ENCODE measurements around the gene SMLR1. TPM values are rescaled to one million over a fixed set of nuclear protein-coding genes. Genes with fewer than 3 reads are reported as not detected.

Gene SMLR1
- total and polyA plus RNA-seq, 7 donors = not detected

DNA sequence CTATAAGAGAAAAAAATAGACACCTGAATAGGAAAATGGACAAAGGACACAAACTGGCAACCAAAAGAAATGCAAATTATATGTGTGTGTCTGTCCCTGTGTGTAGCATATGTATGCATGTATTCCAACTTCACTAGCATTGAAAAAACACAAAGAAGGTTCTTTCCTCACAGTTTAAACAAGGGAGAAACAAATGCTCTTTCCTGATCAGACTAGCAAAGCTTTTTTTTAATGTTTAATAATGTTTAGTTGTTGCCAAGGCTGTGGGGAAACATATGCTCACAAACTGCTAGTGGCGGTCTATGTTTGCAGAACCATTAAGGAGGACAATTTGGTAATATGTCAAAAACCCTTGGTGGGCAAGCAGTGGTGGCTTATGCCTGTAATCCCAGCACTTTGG lies 22.4 kb downstream of the SMLR1 start:
- Histone ChIP-seq H3K27me3 (no peaks in the 10 kb centered on the region), H3K4me1 (peaks cover 0 to 11% (median 5%) of the 10 kb centered on the region in 4 donors), H3K36me3 (no peaks in the 10 kb centered on the region), H3K4me3 (no peak overlapping the region), H3K27ac (no peak overlapping the region), H3K9me3 (no peaks in the 10 kb centered on the region)
- DNase-seq = no peak
- intact Hi-C loops (cut with DNase I) = no loop called here
- TF ChIP-seq, protein P1, sequence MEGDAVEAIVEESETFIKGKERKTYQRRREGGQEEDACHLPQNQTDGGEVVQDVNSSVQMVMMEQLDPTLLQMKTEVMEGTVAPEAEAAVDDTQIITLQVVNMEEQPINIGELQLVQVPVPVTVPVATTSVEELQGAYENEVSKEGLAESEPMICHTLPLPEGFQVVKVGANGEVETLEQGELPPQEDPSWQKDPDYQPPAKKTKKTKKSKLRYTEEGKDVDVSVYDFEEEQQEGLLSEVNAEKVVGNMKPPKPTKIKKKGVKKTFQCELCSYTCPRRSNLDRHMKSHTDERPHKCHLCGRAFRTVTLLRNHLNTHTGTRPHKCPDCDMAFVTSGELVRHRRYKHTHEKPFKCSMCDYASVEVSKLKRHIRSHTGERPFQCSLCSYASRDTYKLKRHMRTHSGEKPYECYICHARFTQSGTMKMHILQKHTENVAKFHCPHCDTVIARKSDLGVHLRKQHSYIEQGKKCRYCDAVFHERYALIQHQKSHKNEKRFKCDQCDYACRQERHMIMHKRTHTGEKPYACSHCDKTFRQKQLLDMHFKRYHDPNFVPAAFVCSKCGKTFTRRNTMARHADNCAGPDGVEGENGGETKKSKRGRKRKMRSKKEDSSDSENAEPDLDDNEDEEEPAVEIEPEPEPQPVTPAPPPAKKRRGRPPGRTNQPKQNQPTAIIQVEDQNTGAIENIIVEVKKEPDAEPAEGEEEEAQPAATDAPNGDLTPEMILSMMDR (IDR thresholded peaks at IDR 0.05) = no peak
- TF ChIP-seq POLR2AphosphoS5 (IDR thresholded peaks at IDR 0.05) = no peak
- 82 to 88% methylated on average over 1 of the region's 1 CpG for WGBS, 2 donors

DNA sequence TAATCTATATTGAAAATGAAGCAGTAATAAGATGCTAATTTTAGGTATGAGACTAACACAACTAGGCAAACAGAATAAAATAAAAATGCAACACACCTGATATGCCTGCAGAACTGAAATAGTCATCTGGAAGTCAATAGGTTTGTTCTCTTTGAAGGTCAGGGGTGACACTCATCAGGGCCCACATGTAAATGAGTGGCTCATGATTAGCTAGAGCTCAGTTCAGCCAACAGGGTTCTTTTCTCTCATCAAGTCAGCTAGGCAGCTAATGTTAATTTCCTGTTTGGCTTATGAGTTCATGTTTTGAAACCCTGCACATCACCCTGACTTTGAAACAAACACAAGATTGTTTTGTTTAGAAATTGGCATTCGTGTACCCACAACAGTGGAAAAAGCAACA lies 23.8 kb downstream of the SMLR1 start:
- H3K36me3 ChIP-seq = peaks cover 0 to 9% (median 0%) of the 10 kb centered on the region in 4 donors
- H3K4me3 ChIP-seq = no peak overlapping the region
- no peak for TF ChIP-seq EP300 (IDR thresholded peaks at IDR 0.05)
- TF ChIP-seq, protein P1 (IDR thresholded peaks at IDR 0.05) = no peak
- TF ChIP-seq POLR2AphosphoS5 (IDR thresholded peaks at IDR 0.05) = no peak
- TF ChIP-seq POLR2A (IDR thresholded peaks at IDR 0.05) = no peak
- H3K27ac ChIP-seq = no peak overlapping the region
- DNase-seq = no peak
- peaks cover 0 to 11% (median 5%) of the 10 kb centered on the region in 4 donors for H3K4me1 ChIP-seq
- no peaks in the 10 kb centered on the region for H3K27me3 ChIP-seq
- H3K9me3 ChIP-seq = no peaks in the 10 kb centered on the region
- WGBS, 2 donors = 80 to 83% methylated on average over 1 of the region's 1 CpG
- intact Hi-C loops (cut with DNase I) = no loop called here

DNA sequence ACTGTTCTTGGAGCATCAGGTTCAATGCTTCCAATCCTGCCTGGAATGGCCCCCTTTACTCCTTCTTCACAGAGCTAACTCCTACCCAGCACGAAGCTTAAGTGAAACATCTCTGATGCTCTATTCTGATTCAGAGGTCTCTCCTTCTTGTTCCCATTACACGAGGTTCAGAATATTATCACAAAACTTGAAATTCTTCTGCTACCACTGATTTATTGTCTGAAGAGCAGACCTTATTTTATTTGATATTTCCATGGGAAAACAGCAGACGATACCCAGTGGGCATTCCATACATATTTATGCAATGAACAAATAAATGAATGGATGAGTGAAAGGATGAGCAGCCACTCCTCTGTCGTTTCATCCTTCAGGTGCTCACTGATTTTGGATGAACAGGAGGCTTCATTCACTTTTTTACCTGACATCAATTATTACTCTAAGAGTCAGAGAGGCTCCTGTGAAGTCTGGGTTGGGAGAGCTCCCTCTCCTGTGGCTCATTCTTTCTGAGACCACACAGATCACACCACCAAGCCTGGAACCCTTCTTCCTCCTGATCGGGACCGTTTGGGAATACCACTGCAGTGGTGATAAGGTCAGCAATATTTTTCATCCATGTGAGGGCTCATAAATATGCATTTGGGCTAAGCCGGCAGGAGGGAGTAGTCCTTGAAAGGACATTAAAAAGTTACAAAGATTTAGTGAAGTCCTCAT lies 25.8 kb downstream of the SMLR1 start:
- intact Hi-C loops (cut with DNase I) = no loop called here
- DNase-seq = no peak
- H3K9me3 ChIP-seq = no peaks in the 10 kb centered on the region
- 78 to 85% methylated on average over 7 of the region's 7 CpGs for WGBS, 2 donors
- TF ChIP-seq, protein P1 (IDR thresholded peaks at IDR 0.05) = no peak
- TF ChIP-seq EP300 (IDR thresholded peaks at IDR 0.05) = no peak
- no peak for TF ChIP-seq POLR2A (IDR thresholded peaks at IDR 0.05)
- no peak for TF ChIP-seq POLR2AphosphoS5 (IDR thresholded peaks at IDR 0.05)
- H3K36me3 ChIP-seq = peaks cover 0 to 15% (median 0%) of the 10 kb centered on the region in 4 donors
- no peaks in the 10 kb centered on the region for H3K27me3 ChIP-seq
- H3K4me3 ChIP-seq = no peak overlapping the region
- H3K27ac ChIP-seq = no peak overlapping the region
- H3K4me1 ChIP-seq = peaks cover 0 to 11% (median 5%) of the 10 kb centered on the region in 4 donors

DNA sequence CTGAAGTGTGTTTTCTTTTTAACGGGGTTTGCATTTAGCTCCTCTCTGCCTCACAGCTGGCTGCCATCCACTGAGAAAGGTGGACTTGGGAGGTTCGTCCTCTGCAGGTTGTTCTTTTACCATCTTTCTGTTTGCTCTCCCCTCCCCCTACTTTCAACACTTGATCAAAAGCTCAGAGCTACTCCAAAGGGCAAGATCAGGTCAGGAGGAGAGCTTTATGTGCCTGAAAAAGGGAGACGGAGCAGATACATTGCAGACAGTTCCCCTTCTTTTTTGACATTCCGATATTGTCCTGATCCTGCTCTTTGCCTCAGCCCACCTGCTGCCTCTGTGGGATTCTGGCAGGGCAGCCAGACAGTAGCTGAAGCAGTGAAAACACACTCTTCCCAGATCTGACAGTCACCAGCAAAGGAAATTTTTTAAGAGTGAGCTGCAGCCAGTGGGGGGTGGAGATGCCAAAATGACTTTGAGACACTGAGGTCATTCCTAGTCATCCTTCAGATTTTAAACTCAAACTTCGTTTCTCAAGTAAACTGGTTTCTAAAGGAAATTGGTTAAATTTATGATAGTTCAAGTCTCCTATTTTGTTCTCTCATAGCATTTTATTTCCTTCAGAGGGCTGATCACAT lies 26.5 kb downstream of the SMLR1 start:
- TF ChIP-seq, protein P1 (IDR thresholded peaks at IDR 0.05) = no peak
- no peak for TF ChIP-seq POLR2AphosphoS5 (IDR thresholded peaks at IDR 0.05)
- no peak for TF ChIP-seq POLR2A (IDR thresholded peaks at IDR 0.05)
- no peaks in the 10 kb centered on the region for H3K27me3 ChIP-seq
- intact Hi-C loops (cut with DNase I) = no loop called here
- H3K9me3 ChIP-seq = no peaks in the 10 kb centered on the region
- WGBS, 2 donors = 73 to 74% methylated on average over 5 of the region's 5 CpGs
- no peak for DNase-seq
- H3K27ac ChIP-seq = no peak overlapping the region
- H3K4me3 ChIP-seq = no peak overlapping the region
- H3K36me3 ChIP-seq = peaks cover 0 to 15% (median 0%) of the 10 kb centered on the region in 4 donors
- peaks cover 0 to 11% (median 5%) of the 10 kb centered on the region in 4 donors for H3K4me1 ChIP-seq

Data from sigmoid colon (tissue), 7 donors.